Measurements from ENCODE around the gene TMC7. TPM values are rescaled to one million over a fixed set of nuclear protein-coding genes. Genes with fewer than 3 reads are reported as not detected.

Gene TMC7
- total and polyA plus RNA-seq, 9 of the 15 experiments (the other 6 are each of a cell fraction or from before 2014, with no cell fraction given): 0.08 to 2.0 (median 1.5) TPM

GRCh38 chr16:19067349-19068236 lies 83.9 kb downstream of the TMC7 start, which contains the start of gene COQ7 (continued):
- TF ChIP-seq ZNF318 (IDR thresholded peaks at IDR 0.05; ENCODE audit: borderline replicate concordance in 1 of 2, low read depth in 1 of 2): peak in 1 of 2 experiments; percentile 78; a peak in 2 of 4 replicates
- TF ChIP-seq ZNF384 (IDR thresholded peaks at IDR 0.05; ENCODE audit: low read depth, low read length): peak; percentile 38; the same call in 1 of the 2 replicates
- TF ChIP-seq, protein P1, sequence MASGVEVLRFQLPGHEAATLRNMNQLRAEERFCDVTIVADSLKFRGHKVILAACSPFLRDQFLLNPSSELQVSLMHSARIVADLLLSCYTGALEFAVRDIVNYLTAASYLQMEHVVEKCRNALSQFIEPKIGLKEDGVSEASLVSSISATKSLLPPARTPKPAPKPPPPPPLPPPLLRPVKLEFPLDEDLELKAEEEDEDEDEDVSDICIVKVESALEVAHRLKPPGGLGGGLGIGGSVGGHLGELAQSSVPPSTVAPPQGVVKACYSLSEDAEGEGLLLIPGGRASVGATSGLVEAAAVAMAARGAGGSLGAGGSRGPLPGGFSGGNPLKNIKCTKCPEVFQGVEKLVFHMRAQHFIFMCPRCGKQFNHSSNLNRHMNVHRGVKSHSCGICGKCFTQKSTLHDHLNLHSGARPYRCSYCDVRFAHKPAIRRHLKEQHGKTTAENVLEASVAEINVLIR (CRISPR knock-in tag; IDR thresholded peaks at IDR 0.05): peak; percentile 95
- no peak for TF ChIP-seq ZNF239 (CRISPR knock-in tag; IDR thresholded peaks at IDR 0.05)
- no peak for TF ChIP-seq HLTF (IDR thresholded peaks at IDR 0.05)
- peak; percentile 91 for TF ChIP-seq EP400 (IDR thresholded peaks at IDR 0.05)
- TF ChIP-seq THAP7 (CRISPR knock-in tag; IDR thresholded peaks at IDR 0.05): no peak
- TF ChIP-seq CHD4 (IDR thresholded peaks at IDR 0.05; ENCODE audit: insufficient read depth, insufficient replicate concordance, low read depth, low read length, poor library complexity, severe bottlenecking): no peak
- TF ChIP-seq ZNF695 (CRISPR knock-in tag; IDR thresholded peaks at IDR 0.05): no peak
- TF ChIP-seq LCOR (CRISPR knock-in tag; IDR thresholded peaks at IDR 0.05): peak; percentile 57
- 0 out of 2 replicates have a peak, but pooled peaks have one; percentile 67 for TF ChIP-seq ZHX1 (conservative IDR thresholded peaks at IDR 0.05; ENCODE audit: low read length)
- TF ChIP-seq OTX1 (CRISPR knock-in tag; IDR thresholded peaks at IDR 0.05): no peak

Measured in K562 (cell line).